HEK293 (cell line): ENCODE data around the gene RNF227.

ENCODE experiments used
- GFI1B ChIP-seq: fragments of 450-650 bp; formaldehyde crosslinking; IDR thresholded peaks from 2 replicates; pipeline ENCODE4 v1.5.1; 2016; ENCODE audit warnings: missing biosample characterization, missing genetic modification characterization
- SP2 ChIP-seq: fragments of 450-650 bp; formaldehyde crosslinking; IDR thresholded peaks from 2 replicates; pipeline ENCODE4 v1.5.1; 2016; ENCODE audit warnings: missing biosample characterization, missing genetic modification characterization
- ZNF549 ChIP-seq: fragments of 450-650 bp; IDR thresholded peaks from 2 replicates; pipeline ENCODE4 v1.5.1; 2018; ENCODE audit warnings: missing biosample characterization, missing genetic modification characterization, mild to moderate bottlenecking, inconsistent platforms, moderate library complexity
- ZSCAN23 ChIP-seq: fragments of 450-650 bp; formaldehyde crosslinking; IDR thresholded peaks from 2 replicates; pipeline ENCODE4 v1.5.1; 2016; ENCODE audit warnings: missing biosample characterization, missing genetic modification characterization
- TF ChIP-seq, protein P1 (sequence below): fragments of 450-650 bp; formaldehyde crosslinking; IDR thresholded peaks from 2 replicates; pipeline ENCODE4 v1.5.1; 2016; ENCODE audit warnings: missing biosample characterization, missing genetic modification characterization
- TF ChIP-seq, protein P2 (sequence below): fragments of 450-650 bp; formaldehyde crosslinking; IDR thresholded peaks from 2 replicates; pipeline ENCODE4 v1.5.1; 2016; ENCODE audit warnings: missing biosample characterization, missing genetic modification characterization
- TF ChIP-seq, protein P3 (sequence below): fragments of 450-650 bp; formaldehyde crosslinking; IDR thresholded peaks from 2 replicates; pipeline ENCODE4 v1.5.1; 2016; ENCODE audit warnings: missing biosample characterization, missing genetic modification characterization, low read depth

DNA sequence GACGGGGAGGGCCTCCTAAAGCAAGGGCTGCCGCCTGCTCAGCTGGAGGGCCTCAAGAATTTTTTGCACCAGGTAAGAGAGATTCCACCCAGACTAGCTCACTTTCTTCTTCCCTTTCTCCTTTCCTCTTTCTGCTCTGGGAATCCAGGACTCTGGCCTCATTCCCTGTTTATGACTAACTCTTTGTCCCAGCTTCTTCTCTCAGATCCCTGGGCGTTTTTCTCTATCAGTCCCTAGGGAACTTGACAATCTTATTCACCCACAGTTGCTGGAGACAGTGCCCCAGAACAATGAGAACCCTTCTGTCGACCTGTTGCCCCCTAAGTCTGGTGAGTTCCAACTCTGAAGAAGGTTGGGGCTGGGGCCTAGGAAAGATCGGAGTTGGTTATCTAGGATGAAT, 31.6 kb upstream of the RNF227 start:
- TF ChIP-seq, protein P1, sequence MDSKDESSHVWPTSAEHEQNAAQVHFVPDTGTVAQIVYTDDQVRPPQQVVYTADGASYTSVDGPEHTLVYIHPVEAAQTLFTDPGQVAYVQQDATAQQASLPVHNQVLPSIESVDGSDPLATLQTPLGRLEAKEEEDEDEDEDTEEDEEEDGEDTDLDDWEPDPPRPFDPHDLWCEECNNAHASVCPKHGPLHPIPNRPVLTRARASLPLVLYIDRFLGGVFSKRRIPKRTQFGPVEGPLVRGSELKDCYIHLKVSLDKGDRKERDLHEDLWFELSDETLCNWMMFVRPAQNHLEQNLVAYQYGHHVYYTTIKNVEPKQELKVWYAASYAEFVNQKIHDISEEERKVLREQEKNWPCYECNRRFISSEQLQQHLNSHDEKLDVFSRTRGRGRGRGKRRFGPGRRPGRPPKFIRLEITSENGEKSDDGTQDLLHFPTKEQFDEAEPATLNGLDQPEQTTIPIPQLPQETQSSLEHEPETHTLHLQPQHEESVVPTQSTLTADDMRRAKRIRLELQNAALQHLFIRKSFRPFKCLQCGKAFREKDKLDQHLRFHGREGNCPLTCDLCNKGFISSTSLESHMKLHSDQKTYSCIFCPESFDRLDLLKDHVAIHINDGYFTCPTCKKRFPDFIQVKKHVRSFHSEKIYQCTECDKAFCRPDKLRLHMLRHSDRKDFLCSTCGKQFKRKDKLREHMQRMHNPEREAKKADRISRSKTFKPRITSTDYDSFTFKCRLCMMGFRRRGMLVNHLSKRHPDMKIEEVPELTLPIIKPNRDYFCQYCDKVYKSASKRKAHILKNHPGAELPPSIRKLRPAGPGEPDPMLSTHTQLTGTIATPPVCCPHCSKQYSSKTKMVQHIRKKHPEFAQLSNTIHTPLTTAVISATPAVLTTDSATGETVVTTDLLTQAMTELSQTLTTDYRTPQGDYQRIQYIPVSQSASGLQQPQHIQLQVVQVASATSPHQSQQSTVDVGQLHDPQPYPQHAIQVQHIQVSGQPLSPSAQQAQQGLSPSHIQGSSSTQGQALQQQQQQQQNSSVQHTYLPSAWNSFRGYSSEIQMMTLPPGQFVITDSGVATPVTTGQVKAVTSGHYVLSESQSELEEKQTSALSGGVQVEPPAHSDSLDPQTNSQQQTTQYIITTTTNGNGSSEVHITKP (tag by site-specific recombination): no peak
- TF ChIP-seq, protein P2, sequence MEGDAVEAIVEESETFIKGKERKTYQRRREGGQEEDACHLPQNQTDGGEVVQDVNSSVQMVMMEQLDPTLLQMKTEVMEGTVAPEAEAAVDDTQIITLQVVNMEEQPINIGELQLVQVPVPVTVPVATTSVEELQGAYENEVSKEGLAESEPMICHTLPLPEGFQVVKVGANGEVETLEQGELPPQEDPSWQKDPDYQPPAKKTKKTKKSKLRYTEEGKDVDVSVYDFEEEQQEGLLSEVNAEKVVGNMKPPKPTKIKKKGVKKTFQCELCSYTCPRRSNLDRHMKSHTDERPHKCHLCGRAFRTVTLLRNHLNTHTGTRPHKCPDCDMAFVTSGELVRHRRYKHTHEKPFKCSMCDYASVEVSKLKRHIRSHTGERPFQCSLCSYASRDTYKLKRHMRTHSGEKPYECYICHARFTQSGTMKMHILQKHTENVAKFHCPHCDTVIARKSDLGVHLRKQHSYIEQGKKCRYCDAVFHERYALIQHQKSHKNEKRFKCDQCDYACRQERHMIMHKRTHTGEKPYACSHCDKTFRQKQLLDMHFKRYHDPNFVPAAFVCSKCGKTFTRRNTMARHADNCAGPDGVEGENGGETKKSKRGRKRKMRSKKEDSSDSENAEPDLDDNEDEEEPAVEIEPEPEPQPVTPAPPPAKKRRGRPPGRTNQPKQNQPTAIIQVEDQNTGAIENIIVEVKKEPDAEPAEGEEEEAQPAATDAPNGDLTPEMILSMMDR (tag by site-specific recombination): no peak
- TF ChIP-seq ZNF549 (tag by site-specific recombination) (no peak), SP2 (no peak), GFI1B (tag by site-specific recombination) (no peak), ZSCAN23 (no peak)
- TF ChIP-seq, protein P3, sequence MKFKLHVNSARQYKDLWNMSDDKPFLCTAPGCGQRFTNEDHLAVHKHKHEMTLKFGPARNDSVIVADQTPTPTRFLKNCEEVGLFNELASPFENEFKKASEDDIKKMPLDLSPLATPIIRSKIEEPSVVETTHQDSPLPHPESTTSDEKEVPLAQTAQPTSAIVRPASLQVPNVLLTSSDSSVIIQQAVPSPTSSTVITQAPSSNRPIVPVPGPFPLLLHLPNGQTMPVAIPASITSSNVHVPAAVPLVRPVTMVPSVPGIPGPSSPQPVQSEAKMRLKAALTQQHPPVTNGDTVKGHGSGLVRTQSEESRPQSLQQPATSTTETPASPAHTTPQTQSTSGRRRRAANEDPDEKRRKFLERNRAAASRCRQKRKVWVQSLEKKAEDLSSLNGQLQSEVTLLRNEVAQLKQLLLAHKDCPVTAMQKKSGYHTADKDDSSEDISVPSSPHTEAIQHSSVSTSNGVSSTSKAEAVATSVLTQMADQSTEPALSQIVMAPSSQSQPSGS (tag by site-specific recombination): no peak
